ENCODE results near the gene IARS2. TPM values are rescaled to one million over a fixed set of nuclear protein-coding genes. Genes with fewer than 3 reads are reported as not detected.
"Not testable (repeated sequence)": the region's sequence is repeated elsewhere in the genome, so short reads cannot be mapped to it uniquely, and the experiment has no call there.

Gene IARS2
- total RNA-seq, 1 donor = 96.7 TPM

- peak; percentile 95 for DNase-seq (ENCODE audit: low read depth)
- H3K4me3 ChIP-seq (ENCODE audit: low read depth, low read length) = peak within 1 kb of the TSS; percentile 95
- TF ChIP-seq CTCF (IDR thresholded peaks at IDR 0.05; ENCODE audit: insufficient read depth, low read depth, low read length) = no peak
Measured at GRCh38 chr1:220089650-220090556, 4.0 kb upstream of the IARS2 start, which contains the start of gene BPNT1. BPNT1 (minus strand) TSS chr1:220089788; CDS start chr1:220079846, 9,942 bp downstream.

GRCh38 chr1:220092694-220093093, 1.2 kb upstream of the IARS2 start:
- TF ChIP-seq CTCF (IDR thresholded peaks at IDR 0.05; ENCODE audit: insufficient read depth, low read depth, low read length) = no peak
- no peak for DNase-seq (ENCODE audit: low read depth)
- no peak overlapping the region for H3K4me3 ChIP-seq (ENCODE audit: low read depth, low read length)

GRCh38 chr1:220093361-220094015, 444 bp upstream of the IARS2 start:
- TF ChIP-seq CTCF (IDR thresholded peaks at IDR 0.05; ENCODE audit: insufficient read depth, low read depth, low read length) = no peak
- DNase-seq (ENCODE audit: low read depth) = peak; percentile 82
- no peak overlapping the region for H3K4me3 ChIP-seq (ENCODE audit: low read depth, low read length)

GRCh38 chr1:220099826-220100225, 5.9 kb downstream of the IARS2 start:
- no peak for DNase-seq (ENCODE audit: low read depth)
- TF ChIP-seq CTCF (IDR thresholded peaks at IDR 0.05; ENCODE audit: insufficient read depth, low read depth, low read length) = no peak
- H3K4me3 ChIP-seq (ENCODE audit: low read depth, low read length) = no peak overlapping the region

- DNase-seq (ENCODE audit: low read depth) = not testable (repeated sequence)
Measured at GRCh38 chr1:220110473-220110872, 16.5 kb downstream of the IARS2 start.

GRCh38 chr1:220112600-220112999, 18.7 kb downstream of the IARS2 start:
- DNase-seq (ENCODE audit: low read depth); H3K4me3 ChIP-seq (ENCODE audit: low read depth, low read length): not testable (repeated sequence)

More at GRCh38 chr1:220110473-220110872, 16.5 kb downstream of the IARS2 start:
- H3K4me3 ChIP-seq (ENCODE audit: low read depth, low read length) = not testable (repeated sequence)

GRCh38 chr1:220113136-220113695, 19.3 kb downstream of the IARS2 start:
- H3K4me3 ChIP-seq (ENCODE audit: low read depth, low read length) = no peak overlapping the region
- TF ChIP-seq CTCF (IDR thresholded peaks at IDR 0.05; ENCODE audit: insufficient read depth, low read depth, low read length) = peak; percentile 54
- peak; percentile 23 for DNase-seq (ENCODE audit: low read depth)

All from fibroblast of villous mesenchyme (primary cell).